Liver (tissue), 3 donors: ENCODE results near the gene SLC39A10.

Experiments
- ATF3 ChIP-seq: IDR thresholded peaks from 2 replicates; pipeline ENCODE4 v1.6.1; 2016; ENCODE audit warnings: antibody characterized with exemption
- CTCF ChIP-seq: fragments of 150-350 bp; IDR thresholded peaks from 2 replicates; pipeline ENCODE4 v1.5.1; 2017; ENCODE audit warnings: improper control_type of control experiment, low read depth, low read length; ENCODE audit not compliant: missing input control
- GABPA ChIP-seq, 2 donors: IDR thresholded peaks in 1 of 2; conservative IDR thresholded peaks in 1 of 2; 2 replicates each; pipeline ENCODE4 v1.6.1; 2016; ENCODE audit warnings: antibody characterized with exemption in 2 of 2, mild to moderate bottlenecking in 1 of 2, moderate library complexity in 1 of 2
- JUND ChIP-seq, 2 donors: IDR thresholded peaks; 2 replicates each; pipeline ENCODE4 v1.6.1; 2016; ENCODE audit warnings: antibody characterized with exemption in 2 of 2
- MAX ChIP-seq: IDR thresholded peaks from 2 replicates; pipeline ENCODE4 v1.6.1; 2016; ENCODE audit warnings: antibody characterized with exemption
- RAD21 ChIP-seq, 2 donors: IDR thresholded peaks; 2 replicates each; pipeline ENCODE4 v1.6.1; 2016; ENCODE audit warnings: antibody characterized with exemption in 2 of 2, mild to moderate bottlenecking in 2 of 2
- REST ChIP-seq: IDR thresholded peaks from 2 replicates; pipeline ENCODE4 v1.6.1; 2016; ENCODE audit warnings: antibody characterized with exemption, mild to moderate bottlenecking
- SP1 ChIP-seq: IDR thresholded peaks from 2 replicates; pipeline ENCODE4 v1.6.1; 2018; ENCODE audit warnings: antibody characterized with exemption, mild to moderate bottlenecking
- TAF1 ChIP-seq: conservative IDR thresholded peaks from 2 replicates; pipeline ENCODE4 v1.6.1; 2016; ENCODE audit warnings: antibody characterized with exemption, mild to moderate bottlenecking
- ZBTB33 ChIP-seq: IDR thresholded peaks from 2 replicates; pipeline ENCODE4 v1.6.1; 2016; ENCODE audit warnings: antibody characterized with exemption
- donor health status: healthy.
- donor health status: healthy.

- TF ChIP-seq SP1 (no peak), CTCF (no peak), REST (no peak), JUND (IDR thresholded peaks at IDR 0.05) (no peak), RAD21 (IDR thresholded peaks at IDR 0.05) (no peak), ZBTB33 (no peak), TAF1 (no peak), MAX (no peak), GABPA (IDR thresholded peaks at IDR 0.05 in 1 of 2, conservative IDR thresholded peaks at IDR 0.05 in 1 of 2) (no peak), ATF3 (no peak)
These were observed 43.1 kb upstream of the SLC39A10 start for GRCh38 chr2:195613922-195614321.
